Karpas-422 (cell line): ENCODE measurements around the gene KANK4. TPM values are rescaled to one million over a fixed set of nuclear protein-coding genes. Genes with fewer than 3 reads are reported as not detected.

Source experiments
- DNase-seq: peaks from one replicate; pipeline ENCODE4 v3.0.0-alpha.2; 2015
- H2AFZ ChIP-seq: fragments of 200-600 bp; sonication (generic); 2 replicates; pipeline ENCODE4 v1.6.1; 2014; ENCODE audit warnings: antibody characterized with exemption, low read length, mixed read lengths
- H3K27ac ChIP-seq: fragments of 200-600 bp; sonication (generic); 2 replicates; pipeline ENCODE4 v1.5.1; 2014; ENCODE audit warnings: mild to moderate bottlenecking, low read length, moderate library complexity
- H3K27me3 ChIP-seq: fragments of 200-600 bp; sonication (generic); 2 replicates; pipeline ENCODE4 v1.6.1; 2014; ENCODE audit warnings: low read length, mixed read lengths
- H3K36me3 ChIP-seq: fragments of 200-600 bp; sonication (generic); 2 replicates; pipeline ENCODE4 v1.6.1; 2014; ENCODE audit warnings: low read length, mixed read lengths; ENCODE audit not compliant: insufficient read depth
- H3K4me1 ChIP-seq: fragments of 200-600 bp; sonication (generic); 2 replicates; pipeline ENCODE4 v1.6.1; 2014; ENCODE audit warnings: mild to moderate bottlenecking, low read length, mixed read lengths
- H3K4me2 ChIP-seq: fragments of 200-600 bp; sonication (generic); 2 replicates; pipeline ENCODE4 v1.6.1; 2014; ENCODE audit warnings: low read length, low read depth, mild to moderate bottlenecking; ENCODE audit not compliant: poor library complexity, severe bottlenecking
- H3K4me3 ChIP-seq: fragments of 200-600 bp; sonication (generic); 2 replicates; pipeline ENCODE4 v1.5.1; 2014; ENCODE audit warnings: mild to moderate bottlenecking, antibody characterized with exemption, low read length, mixed read lengths
- H3K79me2 ChIP-seq: fragments of 200-600 bp; sonication (generic); 2 replicates; pipeline ENCODE4 v1.6.1; 2014; ENCODE audit warnings: mild to moderate bottlenecking, low read length, mixed read lengths
- H3K9ac ChIP-seq: fragments of 200-600 bp; sonication (generic); 2 replicates; pipeline ENCODE4 v1.6.0; 2014; ENCODE audit warnings: low read length
- H3K9me2 ChIP-seq: fragments of 200-600 bp; sonication (generic), shearing (Covaris generic); replicated peaks from 2 replicates; pipeline ENCODE4 v1.6.0; 2014; ENCODE audit warnings: mild to moderate bottlenecking, low read length, moderate library complexity; ENCODE audit not compliant: insufficient read depth
- H3K9me3 ChIP-seq: fragments of 300-700, 200-600 bp; sonication (generic); 2 replicates; pipeline ENCODE4 v1.6.1; 2014; ENCODE audit warnings: low read length, mixed read lengths
- H4K20me1 ChIP-seq: fragments of 200-600 bp; sonication (generic); 2 replicates; pipeline ENCODE4 v1.6.1; 2014; ENCODE audit warnings: mild to moderate bottlenecking, antibody characterized with exemption, low read length, low read depth; ENCODE audit not compliant: insufficient read depth
- small RNA-seq: library from RNA; depleted of rRNA; stranded (forward); fragments of <200 nt; gene quantifications from one replicate; pipeline ENCODE3, GENCODE V24; 2014
- total RNA-seq: library from RNA; depleted of rRNA; stranded (reverse); fragments of >200 nt; shearing (Covaris generic); gene quantifications from 2 replicates; pipeline ENCODE4 v1.2.3, GENCODE V29; 2014; ENCODE audit warnings: low replicate concordance; rRNA removed

Gene KANK4
- total RNA-seq, 1 experiment from 2014 or later = 0.60 TPM

- Histone ChIP-seq H3K9me2 (no peaks in the 10 kb centered on the region), H3K9ac (no peak overlapping the region), H3K4me3 (no peak overlapping the region), H3K27me3 (no peaks in the 10 kb centered on the region), H3K27ac (no peak overlapping the region), H2AFZ (no peak overlapping the region), H4K20me1 (no peaks in the 10 kb centered on the region), H3K36me3 (no peaks in the 10 kb centered on the region), H3K79me2 (no peaks in the 10 kb centered on the region), H3K4me2 (no peak overlapping the region), H3K4me1 (no peaks in the 10 kb centered on the region), H3K9me3 (no peaks in the 10 kb centered on the region)
- DNase-seq = no peak
These were observed 121.0 kb downstream of the KANK4 start for GRCh38 chr1:62198069-62198780.

GRCh38 chr1:62196086-62196690 is 123.0 kb downstream of the KANK4 start:
- no peaks in the 10 kb centered on the region for H3K4me1 ChIP-seq
- H3K4me3 ChIP-seq = no peak overlapping the region
- no peak overlapping the region for H3K4me2 ChIP-seq
- no peaks in the 10 kb centered on the region for H3K27me3 ChIP-seq
- H4K20me1 ChIP-seq = no peaks in the 10 kb centered on the region
- H3K27ac ChIP-seq = no peak overlapping the region
- no peaks in the 10 kb centered on the region for H3K79me2 ChIP-seq
- no peaks in the 10 kb centered on the region for H3K9me3 ChIP-seq
- H2AFZ ChIP-seq = no peak overlapping the region
- no peaks in the 10 kb centered on the region for H3K36me3 ChIP-seq
- no peak overlapping the region for H3K9ac ChIP-seq
- no peaks in the 10 kb centered on the region for H3K9me2 ChIP-seq
- DNase-seq = no peak

- Histone ChIP-seq H4K20me1 (no peaks in the 10 kb centered on the region), H3K36me3 (no peaks in the 10 kb centered on the region), H3K4me3 (no peak within 1 kb of the TSS), H3K9me3 (no peaks in the 10 kb centered on the region), H3K9me2 (no peaks in the 10 kb centered on the region), H3K9ac (no peak within 1 kb of the TSS), H3K4me2 (no peak within 1 kb of the TSS), H3K27me3 (no peaks in the 10 kb centered on the region), H3K27ac (no peak within 1 kb of the TSS), H3K4me1 (no peaks in the 10 kb centered on the region), H3K79me2 (no peaks in the 10 kb centered on the region), H2AFZ (no peak within 1 kb of the TSS)
- no peak for DNase-seq
These were observed 124.3 kb downstream of the KANK4 start, which contains the start of gene L1TD1 for GRCh38 chr1:62194651-62195544. Gene L1TD1, plus strand, starts transcription at chr1:62194849. Its CDS starts 11,780 bp downstream, at chr1:62206629.

- no peaks in the 10 kb centered on the region for H3K9me3 ChIP-seq
- no peaks in the 10 kb centered on the region for H4K20me1 ChIP-seq
- no peak overlapping the region for H3K27ac ChIP-seq
- no peaks in the 10 kb centered on the region for H3K79me2 ChIP-seq
- H3K9ac ChIP-seq = no peak overlapping the region
- no peaks in the 10 kb centered on the region for H3K27me3 ChIP-seq
- no peak for DNase-seq
- no peaks in the 10 kb centered on the region for H3K4me1 ChIP-seq
- no peaks in the 10 kb centered on the region for H3K36me3 ChIP-seq
- no peaks in the 10 kb centered on the region for H3K9me2 ChIP-seq
- no peak overlapping the region for H3K4me2 ChIP-seq
- H3K4me3 ChIP-seq = no peak overlapping the region
- H2AFZ ChIP-seq = no peak overlapping the region
These were observed 131.1 kb downstream of the KANK4 start for GRCh38 chr1:62188111-62188510.

GRCh38 chr1:62187548-62187947 is 131.7 kb downstream of the KANK4 start:
- Histone ChIP-seq H2AFZ (no peak overlapping the region), H3K27me3 (no peaks in the 10 kb centered on the region), H3K36me3 (no peaks in the 10 kb centered on the region), H3K9me3 (no peaks in the 10 kb centered on the region), H3K4me2 (no peak overlapping the region), H3K79me2 (no peaks in the 10 kb centered on the region), H3K4me1 (no peaks in the 10 kb centered on the region), H4K20me1 (no peaks in the 10 kb centered on the region), H3K9ac (no peak overlapping the region), H3K9me2 (no peaks in the 10 kb centered on the region), H3K27ac (no peak overlapping the region), H3K4me3 (no peak overlapping the region)
- no peak for DNase-seq

Small RNAs within 50 kb of the gene (small RNA-seq; reads per million reads assigned to genes)
- not detected for gene RNU6-371P

Other genes starting within 250 kb of the KANK4 start
- not detected in 2 replicates for gene L1TD1, start 124.6 kb downstream of the KANK4 start, total RNA-seq
- gene USP1, start 117.6 kb upstream of the KANK4 start, total RNA-seq = 26.1 and 37.5 TPM in 2 replicates